ENCODE data around the gene RAPGEF5.

Gene RAPGEF5

DNA sequence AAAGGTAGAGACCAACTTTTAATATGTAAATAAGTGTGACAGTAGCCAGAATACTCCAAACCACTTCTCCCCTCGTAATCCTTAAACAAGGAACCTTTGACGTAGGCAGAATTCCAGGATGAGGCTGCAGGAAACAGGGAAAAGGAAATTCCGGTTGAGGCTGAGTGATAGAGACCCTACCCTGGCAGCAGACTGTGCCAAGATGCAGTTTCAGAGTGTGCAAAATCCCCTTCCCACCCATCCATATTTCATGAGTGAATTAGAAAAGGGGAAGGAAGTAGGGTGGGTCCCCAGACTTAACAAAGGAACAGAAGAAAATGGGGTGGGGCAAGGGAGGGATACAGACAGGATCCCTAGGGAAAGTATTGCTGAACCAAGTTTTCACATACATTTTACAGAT lies 143.0 kb downstream of the RAPGEF5 start:
- no peak for DNase-seq

- DNase-seq, result no peak
Measured at GRCh38 chr7:22213081-22213480, 143.9 kb downstream of the RAPGEF5 start.

DNA sequence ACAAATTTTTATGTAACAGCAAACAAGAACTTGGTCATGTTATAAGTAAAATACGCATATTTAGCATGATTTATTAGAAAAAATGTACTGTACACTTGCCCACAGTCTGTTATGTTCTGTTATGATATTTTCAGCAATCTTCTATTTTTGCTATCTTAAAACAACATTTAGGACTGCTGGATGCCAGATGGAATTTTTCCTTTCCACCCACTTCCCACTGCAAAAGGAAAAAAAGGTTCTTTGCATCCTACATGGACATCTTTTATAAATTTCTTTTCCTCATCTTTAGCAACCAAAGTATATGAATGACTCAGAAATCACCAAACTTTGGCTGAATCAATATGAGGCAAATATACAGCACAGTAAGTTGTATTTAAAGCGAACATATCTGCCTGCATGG lies 146.0 kb downstream of the RAPGEF5 start:
- no peak for DNase-seq

- DNase-seq, result no peak
Measured at GRCh38 chr7:22210355-22210754, 146.6 kb downstream of the RAPGEF5 start.

DNA sequence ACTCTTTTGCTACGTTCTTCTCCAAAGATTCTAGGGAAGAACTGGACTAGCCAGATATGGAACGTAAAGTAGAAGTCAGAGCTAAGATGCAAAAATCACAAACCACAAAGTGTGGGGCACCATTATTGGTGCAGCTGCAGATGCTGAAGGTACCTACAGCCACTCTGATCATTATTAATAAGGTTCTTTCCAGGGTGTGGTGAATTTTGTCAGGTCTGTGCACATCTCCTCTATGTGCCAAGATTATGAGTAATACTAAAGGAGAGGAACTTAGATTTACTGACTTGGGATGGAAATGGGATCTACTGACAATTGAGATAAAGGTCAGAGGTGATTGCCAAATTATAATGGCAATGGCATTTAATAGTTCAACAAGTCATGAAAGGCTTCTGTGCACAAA lies 148.2 kb downstream of the RAPGEF5 start:
- no peak for DNase-seq

GRCh38 chr7:22207724-22208225 lies 149.2 kb downstream of the RAPGEF5 start:
- DNase-seq, result no peak

DNA sequence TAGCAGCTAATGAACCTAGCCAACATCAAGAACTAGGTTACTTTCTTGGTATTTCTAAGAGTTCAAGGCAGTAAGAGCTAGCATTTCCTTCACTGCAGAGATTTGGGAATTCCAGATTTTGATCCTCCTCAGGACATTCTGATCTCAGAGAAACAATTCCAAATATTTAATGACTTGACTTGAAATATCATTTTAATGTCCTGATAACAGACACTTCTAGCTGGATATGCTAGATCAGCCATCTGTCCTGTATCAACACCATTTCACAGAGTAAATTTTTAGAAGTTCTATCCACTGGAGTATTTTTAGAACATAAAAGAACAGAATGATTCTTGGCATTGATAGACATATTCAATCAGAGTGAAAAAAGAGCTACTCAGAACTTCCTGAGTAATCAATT lies 151.3 kb downstream of the RAPGEF5 start:
- no peak for DNase-seq

DNA sequence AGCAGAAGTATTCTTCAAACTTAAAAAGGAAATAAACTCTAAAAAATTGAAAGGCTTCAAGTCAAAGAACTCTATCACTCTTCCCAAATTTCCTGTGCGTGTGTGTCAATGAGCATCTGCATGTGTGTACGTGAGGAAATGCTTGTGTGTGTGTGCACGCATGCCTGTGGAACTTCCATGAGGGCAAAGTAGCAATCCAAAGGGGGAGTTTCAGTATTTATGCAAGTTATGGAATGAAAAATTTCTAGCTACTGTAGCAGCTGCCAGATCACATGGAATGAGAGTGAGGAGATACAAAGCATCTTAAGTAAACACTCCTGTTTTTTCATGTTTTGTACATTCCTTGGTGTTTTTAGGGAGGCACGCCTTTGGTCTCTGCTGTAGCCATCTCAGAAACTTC lies 152.6 kb downstream of the RAPGEF5 start:
- no peak for DNase-seq

- no peak for DNase-seq
Measured at GRCh38 chr7:22202141-22202540, 154.8 kb downstream of the RAPGEF5 start.

DNA sequence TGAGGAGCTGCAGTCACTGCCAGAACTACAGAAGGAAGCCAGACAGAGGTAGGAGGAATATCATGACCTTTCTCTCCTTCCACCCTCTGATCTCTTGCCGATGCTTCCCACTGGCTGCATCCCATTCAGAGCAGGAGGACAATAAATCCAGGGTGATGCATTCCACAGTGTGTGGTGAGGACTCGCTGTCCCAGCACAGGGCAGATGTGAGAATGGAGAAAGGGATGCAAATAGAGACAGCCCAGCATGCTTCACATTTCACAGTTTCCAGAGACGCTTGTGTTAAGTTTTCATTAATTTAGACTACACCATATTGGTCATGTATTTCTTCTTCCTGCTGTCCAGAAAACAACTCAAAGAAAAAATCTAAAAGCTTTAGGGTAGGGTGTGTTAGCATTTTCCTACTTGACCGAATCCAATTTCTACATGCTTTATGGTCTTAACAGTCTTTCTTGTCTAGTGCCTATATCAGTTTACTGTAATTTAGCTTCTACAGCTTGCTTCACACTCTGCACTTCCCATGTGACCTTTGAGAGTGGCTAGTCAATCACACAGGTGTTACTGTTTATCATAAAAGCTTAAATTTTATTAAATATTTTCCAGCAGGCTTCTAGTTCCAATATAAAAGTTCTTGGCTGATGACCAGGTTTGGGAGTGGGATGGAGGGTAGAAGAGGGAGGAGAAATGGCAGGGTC lies 155.6 kb downstream of the RAPGEF5 start:
- DNase-seq, result no peak

GRCh38 chr7:22200777-22201176 lies 156.2 kb downstream of the RAPGEF5 start:
- DNase-seq, result no peak

DNA sequence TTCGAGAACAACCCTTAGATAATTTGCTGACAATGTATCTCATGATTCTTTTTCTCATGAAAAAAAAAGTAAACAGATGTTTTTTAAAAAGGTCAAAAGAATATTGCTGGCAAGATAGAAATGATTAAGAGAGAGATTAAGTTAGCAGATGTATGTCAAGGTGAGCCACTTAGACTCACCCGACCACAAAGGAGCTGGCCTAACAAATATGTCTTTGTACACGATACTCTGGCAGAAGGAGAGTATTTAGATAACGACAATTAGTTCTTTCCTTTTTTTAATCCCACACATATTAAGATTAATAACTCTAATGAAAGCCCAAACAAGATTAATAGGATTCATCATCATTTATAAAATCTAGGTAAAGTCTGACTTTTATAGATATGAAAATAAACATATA lies 156.7 kb downstream of the RAPGEF5 start:
- DNase-seq, result no peak

DNA sequence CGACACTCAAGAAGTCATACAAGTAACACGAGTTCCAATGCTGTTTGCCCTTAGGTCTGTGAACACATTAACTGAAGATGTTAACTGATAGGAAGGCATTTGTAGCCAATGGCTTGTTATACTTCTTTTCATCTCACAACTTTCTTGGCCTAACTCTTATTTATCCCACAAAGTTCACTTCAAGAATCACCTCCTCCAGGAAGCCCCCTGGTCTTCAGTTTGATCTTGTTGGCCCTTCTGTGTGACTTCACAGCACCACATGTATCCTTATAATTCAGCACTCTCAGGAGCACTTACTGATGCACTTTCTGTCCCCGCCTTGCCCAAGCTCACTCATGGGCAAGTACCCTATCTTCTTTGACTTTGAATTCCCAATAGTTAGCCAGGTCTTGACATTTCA lies 159.6 kb downstream of the RAPGEF5 start:
- no peak for DNase-seq

DNA sequence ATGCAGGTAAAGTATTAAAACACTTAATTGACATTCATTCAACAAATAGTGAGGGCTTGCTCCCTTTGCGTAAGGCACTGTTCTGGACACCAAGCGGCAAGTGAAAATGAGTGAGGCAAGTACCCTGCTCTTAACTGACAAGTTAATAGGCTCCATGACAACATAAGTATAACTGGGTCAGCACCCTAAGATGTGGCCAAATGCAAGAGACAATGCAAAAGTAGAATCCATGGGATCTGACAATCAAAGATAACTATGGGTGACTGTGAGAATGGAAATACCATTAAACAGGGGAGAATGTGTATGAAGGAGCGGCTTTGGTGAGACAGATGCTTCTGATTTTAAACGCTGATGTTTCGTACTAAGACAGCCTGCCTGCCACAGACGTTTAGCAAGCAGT lies 160.5 kb downstream of the RAPGEF5 start:
- DNase-seq, result no peak

DNA sequence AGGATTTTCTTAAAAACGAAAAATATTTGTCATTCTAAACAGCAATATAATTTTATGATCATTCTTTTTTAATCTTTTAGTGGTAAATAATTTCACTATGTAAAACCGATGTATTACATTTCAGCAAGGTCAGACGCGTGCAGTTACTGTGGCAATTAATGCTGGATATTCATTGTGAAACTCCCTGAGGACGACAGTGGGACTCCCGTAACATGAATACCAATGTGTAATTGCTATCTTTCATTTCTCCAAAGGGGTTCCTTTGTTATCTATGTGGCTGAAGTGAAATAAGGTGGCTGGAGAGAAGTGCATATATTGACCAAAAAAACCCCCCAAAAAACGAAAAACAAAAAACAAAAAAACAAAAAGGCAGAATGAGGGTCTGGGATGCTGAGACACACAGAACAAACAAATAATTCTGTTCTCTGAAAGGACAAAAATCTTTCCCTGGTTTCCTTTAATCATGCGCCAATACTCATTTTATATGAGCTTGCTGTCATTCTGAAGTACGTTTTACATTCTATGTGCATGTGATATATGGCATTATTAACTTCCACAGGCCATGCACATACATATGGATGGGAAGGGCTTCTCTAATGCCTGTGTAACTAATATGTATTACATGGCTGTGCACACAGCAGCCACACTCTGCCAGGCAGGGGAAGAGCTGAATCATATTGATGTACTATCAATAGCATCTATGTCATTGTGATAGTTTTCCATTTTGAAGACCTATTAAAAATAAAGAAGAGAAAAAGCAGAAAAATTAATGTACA lies 161.4 kb downstream of the RAPGEF5 start:
- no peak for DNase-seq

GRCh38 chr7:22194658-22195273 lies 162.2 kb downstream of the RAPGEF5 start:
- no peak for DNase-seq

DNA sequence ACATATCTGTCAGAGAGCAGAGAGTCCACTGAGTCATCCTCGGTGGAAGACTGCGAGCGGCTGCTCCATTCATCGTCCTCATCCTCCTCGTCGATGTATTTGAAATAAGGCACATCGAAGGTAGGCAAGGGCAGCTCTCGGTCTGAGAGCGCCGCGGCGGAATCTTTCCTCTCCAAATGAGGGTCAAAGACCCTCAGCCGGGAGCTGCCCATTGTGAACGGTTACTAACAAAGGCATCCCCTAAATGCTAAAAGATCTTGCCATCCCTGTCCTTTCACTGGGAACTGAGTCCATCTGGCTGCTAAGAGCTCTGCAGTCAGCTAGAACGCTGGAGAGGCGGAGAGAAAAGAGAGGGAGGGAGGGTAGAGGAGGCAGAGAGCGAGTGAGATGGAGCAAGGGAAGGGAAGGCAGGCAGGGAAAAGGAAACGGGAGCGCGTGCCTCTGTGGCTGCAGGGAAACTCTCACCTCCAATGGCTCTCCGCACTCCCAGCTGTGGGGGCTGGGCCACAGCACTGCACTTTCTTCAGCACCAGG lies 163.4 kb downstream of the RAPGEF5 start:
- DNase-seq, result no peak

DNA sequence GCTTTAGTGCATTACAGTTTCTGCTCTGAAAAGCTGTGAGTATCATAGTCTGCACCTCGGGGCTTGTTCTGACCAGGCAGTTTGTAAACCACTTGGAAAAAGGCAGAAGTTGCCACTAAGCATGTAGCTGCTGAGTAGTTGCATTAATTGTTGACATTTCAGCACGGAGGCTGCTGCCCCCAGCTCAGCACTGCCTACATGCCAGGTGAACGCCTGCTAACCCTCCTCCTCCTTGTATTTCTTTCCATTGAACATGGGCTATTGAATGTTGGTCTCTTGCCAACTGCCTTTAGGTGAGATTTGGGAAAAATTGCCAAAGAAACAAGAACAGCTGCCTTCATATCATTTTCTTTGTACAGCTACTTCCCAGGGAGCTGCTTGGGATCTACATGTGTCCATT lies 164.2 kb downstream of the RAPGEF5 start:
- no peak for DNase-seq

DNA sequence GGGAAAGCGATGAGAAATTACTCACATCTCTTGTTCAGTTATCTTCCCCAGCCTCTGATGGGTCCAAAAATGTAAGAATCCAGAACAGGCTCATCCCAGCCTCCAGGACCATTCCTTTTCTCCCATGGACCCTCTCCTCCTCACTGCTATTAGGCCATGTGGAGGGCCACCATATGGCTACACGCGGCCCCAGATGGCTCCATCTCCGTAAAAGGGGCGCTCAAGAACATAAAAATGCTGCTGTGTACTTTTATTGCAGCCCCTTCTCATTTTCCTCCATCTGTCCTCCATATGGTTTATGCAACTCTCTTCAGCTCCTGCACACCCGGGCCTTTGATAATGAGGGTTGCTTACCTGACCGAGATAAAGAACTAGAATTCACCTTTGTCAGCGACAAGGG lies 166.2 kb downstream of the RAPGEF5 start:
- no peak for DNase-seq

GRCh38 chr7:22189741-22190140 lies 167.2 kb downstream of the RAPGEF5 start:
- DNase-seq, result no peak

GRCh38 chr7:22189230-22189629 lies 167.7 kb downstream of the RAPGEF5 start:
- no peak for DNase-seq

GRCh38 chr7:22187691-22188348 lies 169.1 kb downstream of the RAPGEF5 start:
- DNase-seq, result no peak

- no peak for DNase-seq
Measured at GRCh38 chr7:22185559-22185958, 171.4 kb downstream of the RAPGEF5 start.
